ENCODE measurements around the gene WDR11. TPM values are rescaled to one million over a fixed set of nuclear protein-coding genes. Genes with fewer than 3 reads are reported as not detected.

The WDR11 gene
- total RNA-seq: 10 to 100 TPM in 1 of 4 donors, 1 to 10 TPM in 3; 4.9 to 22.8 (median 7.8) TPM

GRCh38 chr10:120850911-120851865 lies at the start of gene WDR11:
Gene WDR11 (plus strand): TSS chr10:120851362. CDS start chr10:120851421, 59 bp downstream.
- H3K27me3 ChIP-seq: no peaks in the 10 kb centered on the region
- ATAC-seq (peak; percentile 97 to 98), DNase-seq (peak; percentile 73 to 83)
- in situ Hi-C loops (cut with MboI; ENCODE audit: low sequenced_read_pairs in 4 of 4): no loop called here
- TF ChIP-seq CTCF (IDR thresholded peaks at IDR 0.05 in 4 of 5, conservative IDR thresholded peaks at IDR 0.05 in 1 of 5): no peak
- TF ChIP-seq POLR2A (IDR thresholded peaks at IDR 0.05): peak; percentile 32 to 63
- peak within 1 kb of the TSS; percentile 91 to 95 (median 92) for H3K4me3 ChIP-seq
- intact Hi-C loops (cut with DNase I; ENCODE audit: low total_unique reads): no loop called here
- no peaks in the 10 kb centered on the region for H3K9me3 ChIP-seq
- peak within 1 kb of the TSS; percentile 81 to 91 (median 87) for H3K27ac ChIP-seq
- peaks cover 0 to 16% of the 10 kb centered on the region in 2 donors for H3K36me3 ChIP-seq
- peaks cover 12 to 20% of the 10 kb centered on the region in 2 donors for H3K4me1 ChIP-seq

- TF ChIP-seq CTCF (IDR thresholded peaks at IDR 0.05 in 4 of 5, conservative IDR thresholded peaks at IDR 0.05 in 1 of 5) (no peak), POLR2A (IDR thresholded peaks at IDR 0.05) (no peak)
- in situ Hi-C loops (cut with MboI; ENCODE audit: low sequenced_read_pairs in 4 of 4): no loop called here
- no peak for ATAC-seq
- H3K36me3 ChIP-seq: no peaks in the 10 kb centered on the region
- intact Hi-C loops (cut with DNase I; ENCODE audit: low total_unique reads): no loop called here
- H3K4me3 ChIP-seq: no peak overlapping the region
- no peaks in the 10 kb centered on the region for H3K27me3 ChIP-seq
- DNase-seq: no peak
- H3K9me3 ChIP-seq: no peaks in the 10 kb centered on the region
- no peaks in the 10 kb centered on the region for H3K4me1 ChIP-seq
- H3K27ac ChIP-seq: no peak overlapping the region
These were observed 48.2 kb upstream of the WDR11 start for GRCh38 chr10:120802935-120803334.

- no peak for DNase-seq
- H3K4me3 ChIP-seq: no peak overlapping the region
- H3K4me1 ChIP-seq: no peaks in the 10 kb centered on the region
- in situ Hi-C loops (cut with MboI; ENCODE audit: low sequenced_read_pairs in 4 of 4) (no loop called here), intact Hi-C loops (cut with DNase I; ENCODE audit: low total_unique reads) (no loop called here)
- H3K36me3 ChIP-seq: no peaks in the 10 kb centered on the region
- no peak overlapping the region for H3K27ac ChIP-seq
- TF ChIP-seq POLR2A (IDR thresholded peaks at IDR 0.05) (no peak), CTCF (IDR thresholded peaks at IDR 0.05 in 4 of 5, conservative IDR thresholded peaks at IDR 0.05 in 1 of 5) (no peak)
- H3K27me3 ChIP-seq: no peaks in the 10 kb centered on the region
- H3K9me3 ChIP-seq: no peaks in the 10 kb centered on the region
- ATAC-seq: no peak
These were observed 47.2 kb upstream of the WDR11 start for GRCh38 chr10:120803972-120804371.

GRCh38 chr10:120805014-120805812 lies 45.9 kb upstream of the WDR11 start:
- intact Hi-C loops (cut with DNase I; ENCODE audit: low total_unique reads): no loop called here
- no peaks in the 10 kb centered on the region for H3K27me3 ChIP-seq
- H3K4me1 ChIP-seq: no peaks in the 10 kb centered on the region
- no peaks in the 10 kb centered on the region for H3K36me3 ChIP-seq
- no peaks in the 10 kb centered on the region for H3K9me3 ChIP-seq
- H3K4me3 ChIP-seq: no peak overlapping the region
- DNase-seq (no peak), ATAC-seq (no peak)
- H3K27ac ChIP-seq: no peak overlapping the region
- no peak for TF ChIP-seq POLR2A (IDR thresholded peaks at IDR 0.05)
- no peak for TF ChIP-seq CTCF (IDR thresholded peaks at IDR 0.05 in 4 of 5, conservative IDR thresholded peaks at IDR 0.05 in 1 of 5)
- in situ Hi-C loops (cut with MboI; ENCODE audit: low sequenced_read_pairs in 4 of 4): no loop called here
